HFF-Myc (cell line): ENCODE results near the gene CDH4.

Experiments
- DNase-seq: peaks from one replicate; pipeline ENCODE4 v3.0.0-alpha.2; 2011; ENCODE audit warnings: low read depth; ENCODE audit errors: extremely low read depth
- H3K4me3 ChIP-seq: replicated peaks from 2 replicates; pipeline ENCODE4 v1.5.1; 2011; ENCODE audit warnings: low read depth, mild to moderate bottlenecking, control low read depth, low read length
- TF ChIP-seq, protein P1 (sequence below): IDR thresholded peaks from 2 replicates; pipeline ENCODE4 v1.5.1; 2012; ENCODE audit warnings: mild to moderate bottlenecking, low read depth, low read length, control low read depth; ENCODE audit errors: missing control alignments

The CDH4 gene

DNA sequence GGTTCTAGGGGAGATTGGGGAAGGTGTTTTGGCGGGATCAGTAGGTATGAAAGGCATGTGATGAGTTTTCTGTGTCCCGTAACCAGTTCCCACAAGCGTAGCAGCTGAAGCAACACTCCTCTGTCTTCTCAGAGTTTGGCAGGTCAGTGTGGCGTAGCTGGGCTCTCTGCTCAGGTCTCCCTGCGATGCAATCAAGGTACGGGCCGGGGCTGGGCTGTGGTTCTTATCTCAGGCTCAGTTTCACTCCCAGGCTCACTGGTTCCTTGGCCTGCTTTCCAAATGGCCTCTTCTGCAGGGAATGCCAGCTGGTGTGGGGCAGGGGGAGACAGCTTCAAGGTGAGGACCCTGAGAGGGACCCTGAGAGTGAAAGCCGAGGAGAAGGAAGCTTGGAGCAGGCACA, 280.7 kb downstream of the CDH4 start:
- DNase-seq, result no peak
- H3K4me3 ChIP-seq, result no peak overlapping the region
- TF ChIP-seq, protein P1, sequence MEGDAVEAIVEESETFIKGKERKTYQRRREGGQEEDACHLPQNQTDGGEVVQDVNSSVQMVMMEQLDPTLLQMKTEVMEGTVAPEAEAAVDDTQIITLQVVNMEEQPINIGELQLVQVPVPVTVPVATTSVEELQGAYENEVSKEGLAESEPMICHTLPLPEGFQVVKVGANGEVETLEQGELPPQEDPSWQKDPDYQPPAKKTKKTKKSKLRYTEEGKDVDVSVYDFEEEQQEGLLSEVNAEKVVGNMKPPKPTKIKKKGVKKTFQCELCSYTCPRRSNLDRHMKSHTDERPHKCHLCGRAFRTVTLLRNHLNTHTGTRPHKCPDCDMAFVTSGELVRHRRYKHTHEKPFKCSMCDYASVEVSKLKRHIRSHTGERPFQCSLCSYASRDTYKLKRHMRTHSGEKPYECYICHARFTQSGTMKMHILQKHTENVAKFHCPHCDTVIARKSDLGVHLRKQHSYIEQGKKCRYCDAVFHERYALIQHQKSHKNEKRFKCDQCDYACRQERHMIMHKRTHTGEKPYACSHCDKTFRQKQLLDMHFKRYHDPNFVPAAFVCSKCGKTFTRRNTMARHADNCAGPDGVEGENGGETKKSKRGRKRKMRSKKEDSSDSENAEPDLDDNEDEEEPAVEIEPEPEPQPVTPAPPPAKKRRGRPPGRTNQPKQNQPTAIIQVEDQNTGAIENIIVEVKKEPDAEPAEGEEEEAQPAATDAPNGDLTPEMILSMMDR, result no peak

DNA sequence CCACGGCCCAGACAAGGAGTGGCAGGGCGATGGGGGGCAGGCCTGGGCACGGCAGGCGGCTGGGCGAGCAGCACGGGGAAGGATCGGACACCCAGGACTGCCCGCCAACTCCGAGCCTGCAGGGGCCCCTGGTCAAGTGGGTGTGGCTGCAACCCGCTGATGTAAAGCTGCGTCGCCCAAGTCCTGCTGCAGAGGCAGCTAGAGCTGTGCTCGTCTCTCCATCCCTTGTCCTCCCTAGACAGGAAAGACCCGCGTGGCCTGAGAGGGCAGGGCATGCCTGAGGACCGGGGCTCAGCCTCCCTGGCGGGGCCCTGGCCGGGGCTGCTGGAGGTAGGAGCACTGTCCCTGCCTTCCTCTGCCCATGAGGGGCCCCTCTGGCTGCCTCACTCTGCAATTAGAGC, 281.2 kb downstream of the CDH4 start:
- TF ChIP-seq, protein P1, result no peak
- no peak overlapping the region for H3K4me3 ChIP-seq
- DNase-seq, result no peak

DNA sequence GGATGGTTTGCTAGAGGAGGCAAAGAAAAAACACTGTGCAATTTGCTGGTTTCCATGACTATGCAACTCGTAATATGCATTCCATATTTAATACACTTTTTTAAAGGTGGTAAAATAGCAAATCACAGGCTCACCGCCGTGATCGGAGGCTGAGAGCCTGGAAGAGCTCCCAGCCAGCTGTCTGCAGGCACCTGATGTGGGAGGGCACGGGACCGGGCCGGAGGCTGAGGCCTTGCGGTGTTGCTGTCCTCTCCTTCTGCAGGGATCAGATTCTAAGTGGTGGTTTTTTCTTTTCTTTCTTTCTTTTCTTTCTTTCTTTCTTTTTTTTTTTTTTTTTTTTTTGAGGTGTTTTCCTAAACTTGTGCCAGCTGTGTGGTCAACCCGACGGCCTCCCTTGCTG, 282.3 kb downstream of the CDH4 start:
- TF ChIP-seq, protein P1, result no peak
- no peak overlapping the region for H3K4me3 ChIP-seq
- no peak for DNase-seq

DNA sequence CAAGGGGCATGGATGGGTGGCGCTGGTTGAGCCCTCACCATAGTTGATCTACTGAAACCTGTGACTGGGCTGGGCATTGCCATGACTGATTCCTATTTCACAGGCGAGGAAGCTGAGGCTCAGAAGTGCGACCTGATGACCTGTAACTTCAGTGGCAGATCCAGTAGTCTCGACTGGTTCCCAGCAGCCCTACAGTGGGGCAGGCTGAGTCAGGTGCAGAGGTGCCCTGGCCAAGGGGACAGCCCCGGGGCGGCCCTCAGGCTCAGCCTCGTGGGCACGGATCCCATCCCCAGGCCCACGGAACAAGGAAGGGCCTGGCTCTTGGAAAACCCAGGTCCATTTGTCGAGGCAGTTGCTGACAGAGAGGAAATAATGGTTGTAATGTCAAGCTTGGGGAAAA, 283.0 kb downstream of the CDH4 start:
- H3K4me3 ChIP-seq, result no peak overlapping the region
- TF ChIP-seq, protein P1, result no peak
- DNase-seq, result no peak

DNA sequence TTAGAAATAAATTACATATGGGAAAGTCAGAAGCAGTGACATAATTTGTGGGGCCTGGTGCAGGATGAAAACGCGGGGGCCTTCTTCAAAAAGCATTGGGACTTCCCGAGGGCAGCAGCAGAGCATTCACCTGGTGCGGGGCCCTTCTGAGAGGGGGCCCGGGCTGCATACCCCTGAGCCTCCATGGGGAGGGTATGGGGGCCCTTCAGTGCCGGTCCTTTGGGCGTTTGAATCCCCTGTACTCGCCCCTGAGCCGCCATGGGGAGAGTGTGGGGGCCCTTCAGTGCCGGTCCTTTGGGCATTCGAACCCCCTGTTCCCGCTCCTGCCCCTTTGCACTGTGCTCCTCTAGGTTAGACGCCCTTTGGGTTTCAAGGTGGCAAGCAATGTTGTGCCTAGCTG, 283.5 kb downstream of the CDH4 start:
- DNase-seq, result no peak
- TF ChIP-seq, protein P1, result no peak
- H3K4me3 ChIP-seq, result no peak overlapping the region

DNA sequence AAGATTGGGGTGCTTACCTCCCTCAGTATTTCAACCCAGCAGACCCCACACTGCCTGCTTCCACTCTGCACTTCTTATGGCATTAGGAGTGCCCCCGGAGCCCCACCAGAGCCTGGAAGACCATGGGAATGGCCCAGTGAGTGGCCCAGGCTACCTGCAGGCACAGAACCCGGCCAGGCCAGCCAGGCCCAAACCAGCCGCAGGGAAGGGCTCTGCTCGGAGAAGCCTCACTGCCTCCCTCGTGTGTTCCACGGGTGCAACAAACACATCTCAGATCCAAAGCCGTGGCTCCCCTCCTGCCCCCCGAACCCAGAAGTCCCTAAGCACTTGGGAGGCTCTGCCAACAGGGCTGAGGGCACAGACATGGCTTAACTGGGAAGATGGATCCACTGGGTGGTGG, 283.9 kb downstream of the CDH4 start:
- no peak overlapping the region for H3K4me3 ChIP-seq
- DNase-seq, result no peak
- TF ChIP-seq, protein P1, result no peak

DNA sequence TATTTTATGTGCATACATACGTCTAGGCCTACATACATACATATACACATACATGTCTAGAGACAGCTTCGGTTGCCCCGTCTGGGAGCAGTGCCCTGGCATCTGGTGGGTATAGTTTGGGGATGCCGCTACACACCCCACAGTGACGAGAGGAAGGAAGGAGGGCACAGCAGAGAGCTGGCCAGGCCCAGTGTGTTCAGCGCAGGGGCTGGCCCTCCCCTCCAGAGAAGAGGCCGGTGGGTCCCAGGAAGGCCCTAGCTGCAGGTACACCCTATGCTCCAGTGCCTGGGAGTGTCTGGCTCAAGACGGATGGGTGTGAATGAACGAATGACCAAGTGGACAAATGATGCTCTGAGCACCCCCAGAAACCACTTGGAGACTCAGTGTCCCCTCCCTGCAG, 284.6 kb downstream of the CDH4 start:
- no peak for DNase-seq
- no peak overlapping the region for H3K4me3 ChIP-seq

More for the DNA sequence above, 284.6 kb downstream of the CDH4 start:
- TF ChIP-seq, protein P1, result no peak
